ENCODE measurements around the gene MYL2.

DNA sequence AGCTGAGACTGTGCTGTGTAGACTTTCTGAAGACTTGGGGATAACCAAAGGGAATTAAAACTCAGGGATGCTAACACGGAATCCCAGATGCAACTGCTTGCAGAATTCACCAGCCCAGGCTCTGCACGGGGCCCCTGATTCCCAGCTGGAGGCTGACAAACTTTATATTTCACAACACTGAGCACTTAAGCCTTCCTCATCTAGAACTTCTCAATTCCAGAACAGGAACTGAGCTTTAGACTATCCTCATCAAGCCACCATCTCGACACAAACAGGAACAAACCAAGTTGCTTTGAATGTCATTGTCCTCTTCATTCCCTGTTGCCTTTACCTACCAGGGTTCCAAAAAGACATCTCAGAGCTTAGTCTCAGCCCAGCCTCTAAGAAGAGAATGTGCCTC, 51.4 kb downstream of the MYL2 start:
- no peak for TF ChIP-seq TAF1 (conservative IDR thresholded peaks at IDR 0.05)
- TF ChIP-seq RAD21 (IDR thresholded peaks at IDR 0.05) = no peak
- TF ChIP-seq, protein P1, sequence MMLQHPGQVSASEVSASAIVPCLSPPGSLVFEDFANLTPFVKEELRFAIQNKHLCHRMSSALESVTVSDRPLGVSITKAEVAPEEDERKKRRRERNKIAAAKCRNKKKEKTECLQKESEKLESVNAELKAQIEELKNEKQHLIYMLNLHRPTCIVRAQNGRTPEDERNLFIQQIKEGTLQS (IDR thresholded peaks at IDR 0.05) = no peak
- TF ChIP-seq, protein P2, sequence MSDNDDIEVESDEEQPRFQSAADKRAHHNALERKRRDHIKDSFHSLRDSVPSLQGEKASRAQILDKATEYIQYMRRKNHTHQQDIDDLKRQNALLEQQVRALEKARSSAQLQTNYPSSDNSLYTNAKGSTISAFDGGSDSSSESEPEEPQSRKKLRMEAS (IDR thresholded peaks at IDR 0.05) = no peak
- TF ChIP-seq YY1 (IDR thresholded peaks at IDR 0.05) = no peak
- TF ChIP-seq, protein P3, sequence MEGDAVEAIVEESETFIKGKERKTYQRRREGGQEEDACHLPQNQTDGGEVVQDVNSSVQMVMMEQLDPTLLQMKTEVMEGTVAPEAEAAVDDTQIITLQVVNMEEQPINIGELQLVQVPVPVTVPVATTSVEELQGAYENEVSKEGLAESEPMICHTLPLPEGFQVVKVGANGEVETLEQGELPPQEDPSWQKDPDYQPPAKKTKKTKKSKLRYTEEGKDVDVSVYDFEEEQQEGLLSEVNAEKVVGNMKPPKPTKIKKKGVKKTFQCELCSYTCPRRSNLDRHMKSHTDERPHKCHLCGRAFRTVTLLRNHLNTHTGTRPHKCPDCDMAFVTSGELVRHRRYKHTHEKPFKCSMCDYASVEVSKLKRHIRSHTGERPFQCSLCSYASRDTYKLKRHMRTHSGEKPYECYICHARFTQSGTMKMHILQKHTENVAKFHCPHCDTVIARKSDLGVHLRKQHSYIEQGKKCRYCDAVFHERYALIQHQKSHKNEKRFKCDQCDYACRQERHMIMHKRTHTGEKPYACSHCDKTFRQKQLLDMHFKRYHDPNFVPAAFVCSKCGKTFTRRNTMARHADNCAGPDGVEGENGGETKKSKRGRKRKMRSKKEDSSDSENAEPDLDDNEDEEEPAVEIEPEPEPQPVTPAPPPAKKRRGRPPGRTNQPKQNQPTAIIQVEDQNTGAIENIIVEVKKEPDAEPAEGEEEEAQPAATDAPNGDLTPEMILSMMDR (IDR thresholded peaks at IDR 0.05; ENCODE audit: low read depth, low read length, missing input control) = no peak
- TF ChIP-seq SP1 (IDR thresholded peaks at IDR 0.05) = no peak
- TF ChIP-seq GABPA (IDR thresholded peaks at IDR 0.05 in 1 of 2, conservative IDR thresholded peaks at IDR 0.05 in 1 of 2) = no peak
- TF ChIP-seq RXRA (IDR thresholded peaks at IDR 0.05) = no peak
- no peak for TF ChIP-seq EGR1 (IDR thresholded peaks at IDR 0.05; ENCODE audit: low read depth in 2 of 2)
- TF ChIP-seq, protein P4, sequence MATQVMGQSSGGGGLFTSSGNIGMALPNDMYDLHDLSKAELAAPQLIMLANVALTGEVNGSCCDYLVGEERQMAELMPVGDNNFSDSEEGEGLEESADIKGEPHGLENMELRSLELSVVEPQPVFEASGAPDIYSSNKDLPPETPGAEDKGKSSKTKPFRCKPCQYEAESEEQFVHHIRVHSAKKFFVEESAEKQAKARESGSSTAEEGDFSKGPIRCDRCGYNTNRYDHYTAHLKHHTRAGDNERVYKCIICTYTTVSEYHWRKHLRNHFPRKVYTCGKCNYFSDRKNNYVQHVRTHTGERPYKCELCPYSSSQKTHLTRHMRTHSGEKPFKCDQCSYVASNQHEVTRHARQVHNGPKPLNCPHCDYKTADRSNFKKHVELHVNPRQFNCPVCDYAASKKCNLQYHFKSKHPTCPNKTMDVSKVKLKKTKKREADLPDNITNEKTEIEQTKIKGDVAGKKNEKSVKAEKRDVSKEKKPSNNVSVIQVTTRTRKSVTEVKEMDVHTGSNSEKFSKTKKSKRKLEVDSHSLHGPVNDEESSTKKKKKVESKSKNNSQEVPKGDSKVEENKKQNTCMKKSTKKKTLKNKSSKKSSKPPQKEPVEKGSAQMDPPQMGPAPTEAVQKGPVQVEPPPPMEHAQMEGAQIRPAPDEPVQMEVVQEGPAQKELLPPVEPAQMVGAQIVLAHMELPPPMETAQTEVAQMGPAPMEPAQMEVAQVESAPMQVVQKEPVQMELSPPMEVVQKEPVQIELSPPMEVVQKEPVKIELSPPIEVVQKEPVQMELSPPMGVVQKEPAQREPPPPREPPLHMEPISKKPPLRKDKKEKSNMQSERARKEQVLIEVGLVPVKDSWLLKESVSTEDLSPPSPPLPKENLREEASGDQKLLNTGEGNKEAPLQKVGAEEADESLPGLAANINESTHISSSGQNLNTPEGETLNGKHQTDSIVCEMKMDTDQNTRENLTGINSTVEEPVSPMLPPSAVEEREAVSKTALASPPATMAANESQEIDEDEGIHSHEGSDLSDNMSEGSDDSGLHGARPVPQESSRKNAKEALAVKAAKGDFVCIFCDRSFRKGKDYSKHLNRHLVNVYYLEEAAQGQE (IDR thresholded peaks at IDR 0.05) = no peak
- TF ChIP-seq JUND (IDR thresholded peaks at IDR 0.05) = no peak
- TF ChIP-seq FOXA1 (IDR thresholded peaks at IDR 0.05) = no peak
